Activated naive CD8-positive, alpha-beta T cell treated with anti-CD3 and anti-CD28 coated beads, Interleukin-2, amount 10 ng/mL, durations not matched to agents 7 days and 5 days (primary cell): ENCODE measurements around the gene ATG9A. TPM values are rescaled to one million over a fixed set of nuclear protein-coding genes. Genes with fewer than 3 reads are reported as not detected.
"Not testable (repeated sequence)": the region's sequence is repeated elsewhere in the genome, so short reads cannot be mapped to it uniquely, and the experiment has no call there.

Experiments
- ATAC-seq: fragments of 150-1000 bp; cut with Tn5 transposase; one replicate; pipeline ENCODE4 v1.10.0; 2021; ENCODE audit warnings: low read depth, moderate library complexity
- POLR2A ChIA-PET: fragments of 350-600 bp; sonication (Branson Sonifier 250); formaldehyde crosslinking; loops from one replicate; lab custom pipeline; 2021; ENCODE audit warnings: antibody characterized with exemption; lab: Charles Lee
- DNase-seq: peaks from one replicate; pipeline ENCODE4 v3.0.0; 2021
- H3K27ac Mint-ChIP-seq: one replicate; pipeline ENCODE4 v1.8.0; 2022; ENCODE audit warnings: mild to moderate bottlenecking, mixed read lengths
- H3K27me3 Mint-ChIP-seq: one replicate; pipeline ENCODE4 v1.8.0; 2022; ENCODE audit warnings: mild to moderate bottlenecking, moderate library complexity, mixed read lengths
- H3K36me3 Mint-ChIP-seq: one replicate; pipeline ENCODE4 v1.8.0; 2021; ENCODE audit warnings: mild to moderate bottlenecking, mixed read lengths
- H3K4me1 Mint-ChIP-seq: one replicate; pipeline ENCODE4 v1.8.0; 2021; ENCODE audit warnings: mixed read lengths
- H3K4me3 Mint-ChIP-seq: one replicate; pipeline ENCODE4 v1.8.0; 2022; ENCODE audit warnings: mild to moderate bottlenecking, moderate library complexity, mixed read lengths
- H3K9me3 Mint-ChIP-seq: one replicate; pipeline ENCODE4 v1.8.0; 2021; ENCODE audit warnings: mixed read lengths
- total RNA-seq, 2 experiments: library from RNA; stranded (reverse); gene quantifications; one replicate each; pipeline ENCODE4 v1.2.3, GENCODE V29; 2021

Gene ATG9A
- total RNA-seq, 2 experiments from 2014 or later, result 56.0 to 62.1 TPM

GRCh38 chr2:219266232-219266631 lies 36.8 kb upstream of the ATG9A start:
- ATAC-seq (no peak), DNase-seq (no peak)
- H3K9me3 Mint-ChIP-seq, result no peaks in the 10 kb centered on the region
- peak overlapping the region; percentile 44 for H3K27ac Mint-ChIP-seq
- H3K36me3 Mint-ChIP-seq, result no peaks in the 10 kb centered on the region
- peaks cover 2% of the 10 kb centered on the region for H3K4me1 Mint-ChIP-seq
- no peaks in the 10 kb centered on the region for H3K27me3 Mint-ChIP-seq
- POLR2A ChIA-PET, result interaction anchor here (1.7 kb wide), 1 partner anchor 17 kb away, joined by 4 read pairs; no protein-coding TSS in a partner anchor
- H3K4me3 Mint-ChIP-seq, result no peak overlapping the region

GRCh38 chr2:219261024-219261855 lies 31.8 kb upstream of the ATG9A start:
- ATAC-seq, result no peak
- Mint-ChIP-seq H3K36me3 (no peaks in the 10 kb centered on the region), H3K27ac (no peak overlapping the region), H3K27me3 (peaks cover 11% of the 10 kb centered on the region), H3K4me1 (peaks cover 6% of the 10 kb centered on the region), H3K9me3 (no peaks in the 10 kb centered on the region), H3K4me3 (no peak overlapping the region)
- POLR2A ChIA-PET, result interaction anchor here (0.8 to 1.9 kb wide), 4 partner anchors 8 to 61 kb away, joined by 3 to 11 read pairs (median 4); partner anchors contain the start of genes GLB1L, STK16, TUBA4A and TUBA4B
- DNase-seq, result no peak

GRCh38 chr2:219258942-219259341 lies 29.5 kb upstream of the ATG9A start:
- peaks cover 11% of the 10 kb centered on the region for H3K27me3 Mint-ChIP-seq
- H3K27ac Mint-ChIP-seq, DNase-seq, H3K4me3 Mint-ChIP-seq, H3K9me3 Mint-ChIP-seq, ATAC-seq, H3K36me3 Mint-ChIP-seq: not testable (repeated sequence)
- H3K4me1 Mint-ChIP-seq, result peaks cover 12% of the 10 kb centered on the region
- POLR2A ChIA-PET, result interaction anchor here (0.7 kb wide), 1 partner anchor 21 kb away, joined by 3 read pairs; no protein-coding TSS in a partner anchor

- H3K27me3 Mint-ChIP-seq, result peaks cover 2% of the 10 kb centered on the region
- H3K4me1 Mint-ChIP-seq, result peaks cover 34% of the 10 kb centered on the region
- DNase-seq (peak; percentile 48), ATAC-seq (peak; percentile 22)
- POLR2A ChIA-PET, result interaction anchor here (0.9 to 8.4 kb wide), 15 partner anchors 9 to 79 kb away, joined by 3 to 83 read pairs (median 11); partner anchors contain the start of genes ABCB6, ANKZF1, ATG9A and CNPPD1
- peak overlapping the region; percentile 90 for H3K27ac Mint-ChIP-seq
- H3K4me3 Mint-ChIP-seq, result peak overlapping the region; percentile 99
- H3K36me3 Mint-ChIP-seq, result peaks cover 29% of the 10 kb centered on the region
- H3K9me3 Mint-ChIP-seq, result no peaks in the 10 kb centered on the region
These were observed 25.3 kb upstream of the ATG9A start for GRCh38 chr2:219254590-219255201.

- peak; percentile 69 for ATAC-seq
- peak within 1 kb of the TSS; percentile 90 for H3K27ac Mint-ChIP-seq
- peaks cover 40% of the 10 kb centered on the region for H3K4me1 Mint-ChIP-seq
- H3K9me3 Mint-ChIP-seq, result no peaks in the 10 kb centered on the region
- POLR2A ChIA-PET, result interaction anchor here (0.6 to 8.4 kb wide), 19 partner anchors 8 to 94 kb away, joined by 3 to 83 read pairs (median 8); partner anchors contain the start of genes ABCB6, ANKZF1, ATG9A and CNPPD1
- H3K36me3 Mint-ChIP-seq, result peaks cover 36% of the 10 kb centered on the region
- peak within 1 kb of the TSS; percentile 99 for H3K4me3 Mint-ChIP-seq
- H3K27me3 Mint-ChIP-seq, result no peaks in the 10 kb centered on the region
- peak; percentile 94 for DNase-seq
These were observed 24.5 kb upstream of the ATG9A start, which contains the start of gene TUBA4A for GRCh38 chr2:219253753-219254589. Gene TUBA4A (minus strand): TSS chr2:219253918. CDS start chr2:219253858, 60 bp downstream.

- DNase-seq (peak; percentile 78), ATAC-seq (peak; percentile 31)
- peaks cover 48% of the 10 kb centered on the region for H3K4me1 Mint-ChIP-seq
- peak within 1 kb of the TSS; percentile 99 for H3K4me3 Mint-ChIP-seq
- H3K36me3 Mint-ChIP-seq, result peaks cover 44% of the 10 kb centered on the region
- peak within 1 kb of the TSS; percentile 90 for H3K27ac Mint-ChIP-seq
- H3K9me3 Mint-ChIP-seq, result no peaks in the 10 kb centered on the region
- no peaks in the 10 kb centered on the region for H3K27me3 Mint-ChIP-seq
- POLR2A ChIA-PET, result interaction anchor here (0.6 to 8.4 kb wide), 23 partner anchors 8 to 1027 kb away, joined by 3 to 83 read pairs (median 5); partner anchors contain the start of genes ABCB6, ANKZF1, ATG9A and CNPPD1
These were observed 23.7 kb upstream of the ATG9A start, which contains the start of gene TUBA4B for GRCh38 chr2:219252900-219253752. Gene TUBA4B (plus strand): TSS chr2:219253243. CDS start chr2:219253408, 165 bp downstream.

- DNase-seq (no peak), ATAC-seq (peak; percentile 1)
- Mint-ChIP-seq H3K27me3 (no peaks in the 10 kb centered on the region), H3K4me1 (peaks cover 54% of the 10 kb centered on the region), H3K4me3 (peak overlapping the region; percentile 99), H3K36me3 (peaks cover 47% of the 10 kb centered on the region), H3K27ac (peak overlapping the region; percentile 90), H3K9me3 (no peaks in the 10 kb centered on the region)
- POLR2A ChIA-PET, result interaction anchor here (0.6 to 8.4 kb wide), 18 partner anchors 8 to 1026 kb away, joined by 3 to 83 read pairs (median 9); partner anchors contain the start of genes ABCB6, ANKZF1, ATG9A and CNPPD1
These were observed 23.1 kb upstream of the ATG9A start for GRCh38 chr2:219252570-219252899.

GRCh38 chr2:219252084-219252483 lies 22.6 kb upstream of the ATG9A start:
- H3K9me3 Mint-ChIP-seq, result no peaks in the 10 kb centered on the region
- H3K4me3 Mint-ChIP-seq, result peak overlapping the region; percentile 99
- ATAC-seq, result no peak
- DNase-seq, result no peak
- POLR2A ChIA-PET, result interaction anchor here (0.6 to 8.4 kb wide), 13 partner anchors 10 to 1026 kb away, joined by 3 to 83 read pairs (median 11); partner anchors contain the start of genes ABCB6, ANKZF1, ATG9A and CNPPD1
- peaks cover 58% of the 10 kb centered on the region for H3K4me1 Mint-ChIP-seq
- peak overlapping the region; percentile 90 for H3K27ac Mint-ChIP-seq
- H3K36me3 Mint-ChIP-seq, result peaks cover 49% of the 10 kb centered on the region
- H3K27me3 Mint-ChIP-seq, result no peaks in the 10 kb centered on the region

GRCh38 chr2:219251656-219252055 lies 22.2 kb upstream of the ATG9A start:
- Mint-ChIP-seq H3K36me3 (peaks cover 49% of the 10 kb centered on the region), H3K4me1 (peaks cover 62% of the 10 kb centered on the region), H3K27ac (peak overlapping the region; percentile 90), H3K27me3 (no peaks in the 10 kb centered on the region), H3K9me3 (no peaks in the 10 kb centered on the region), H3K4me3 (peak overlapping the region; percentile 99)
- DNase-seq (no peak), ATAC-seq (no peak)
- POLR2A ChIA-PET, result interaction anchor here (0.6 to 8.4 kb wide), 8 partner anchors 10 to 76 kb away, joined by 3 to 83 read pairs (median 30); partner anchors contain the start of genes ANKZF1, ATG9A, CNPPD1 and DNAJB2

- H3K4me3 Mint-ChIP-seq, result peak overlapping the region; percentile 99
- ATAC-seq, result no peak
- peaks cover 53% of the 10 kb centered on the region for H3K36me3 Mint-ChIP-seq
- POLR2A ChIA-PET, result interaction anchor here (0.6 to 8.4 kb wide), 14 partner anchors 10 to 1020 kb away, joined by 3 to 56 read pairs (median 6); partner anchors contain the start of genes ABCB6, ANKZF1, ATG9A and CNPPD1
- H3K27ac Mint-ChIP-seq, result peak overlapping the region; percentile 90
- no peaks in the 10 kb centered on the region for H3K27me3 Mint-ChIP-seq
- no peak for DNase-seq
- H3K4me1 Mint-ChIP-seq, result peaks cover 69% of the 10 kb centered on the region
- H3K9me3 Mint-ChIP-seq, result no peaks in the 10 kb centered on the region
These were observed 20.8 kb upstream of the ATG9A start for GRCh38 chr2:219250049-219250781.
